HCT116 (cell line): ENCODE results near the gene SEPTIN12. TPM values are rescaled to one million over a fixed set of nuclear protein-coding genes. Genes with fewer than 3 reads are reported as not detected.

Experiments
- ATAC-seq: fragments of 200-7000 bp; cut with Tn5 transposase; 2 replicates; pipeline ENCODE4 v1.9.1; 2020; ENCODE audit warnings: mild to moderate bottlenecking, moderate library complexity
- BruUV-seq: library from RNA; stranded (reverse); fragments of 400-500 nt; replicated peaks from 2 replicates; lab custom pipeline; 2021; lab: Mats Ljungman, UMichigan
- CTCF ChIA-PET: fragments of 300-600 bp; sonication (Branson Sonifier 250); formaldehyde crosslinking; loops from one replicate; lab custom pipeline; 2021; ENCODE audit warnings: antibody characterized with exemption; lab: Charles Lee
- POLR2A ChIA-PET: fragments of 300-600, 350-600 bp; sonication (Branson Sonifier 250); formaldehyde crosslinking; loops from one replicate; lab custom pipeline; 2021; ENCODE audit warnings: antibody characterized with exemption; lab: Charles Lee
- RAD21 ChIA-PET, 2 experiments: fragments of 300-600 bp; sonication (Branson Sonifier 250); formaldehyde crosslinking; loops; one replicate each; lab custom pipeline; 2023; ENCODE audit warnings: low total read pairs in 2 of 2; ENCODE audit not compliant: uncharacterized antibody in 2 of 2, unreplicated experiment in 2 of 2, low non-redundant PET in 1 of 2; lab: Charles Lee
- DNase-seq: peaks from one replicate; pipeline ENCODE4 v3.0.0-alpha.2; 2010; ENCODE audit warnings: low read depth, low spot score
- H2AFZ ChIP-seq: fragments of 200-600 bp; shearing (Covaris generic), sonication (generic); 2 replicates; pipeline ENCODE4 v1.6.1; 2017; ENCODE audit warnings: low read depth, mixed run types, mixed read lengths, antibody characterized with exemption, low read length; ENCODE audit not compliant: poor library complexity, severe bottlenecking
- H3K27ac ChIP-seq: 2 replicates; pipeline ENCODE4 v1.5.1; 2012; ENCODE audit warnings: low read depth, low read length
- H3K27me3 ChIP-seq: fragments of 200-600 bp; sonication (generic); 2 replicates; pipeline ENCODE4 v1.6.1; 2016; ENCODE audit warnings: mixed run types, low read length, mixed read lengths; ENCODE audit not compliant: insufficient read depth
- H3K36me3 ChIP-seq, 2 experiments: fragments of 200-500 bp in 1 of 2; fragments of 200-600 bp in 1 of 2; sonication (Bioruptor generic) in 1 of 2; sonication (generic) in 1 of 2; 2 replicates each; pipeline versions ENCODE4 v1.5.1 to v1.6.1; 2014 to 2016; ENCODE audit warnings: low read length in 2 of 2, inconsistent platforms in 1 of 2, mixed read lengths in 1 of 2, mixed run types in 1 of 2; ENCODE audit not compliant: insufficient read depth in 2 of 2, control insufficient read depth in 1 of 2
- H3K4me1 ChIP-seq, 2 experiments: fragments of 200-600 bp in 1 of 2; sonication (generic) in 1 of 2; 2 replicates each; pipeline versions ENCODE4 v1.5.1 to v1.6.1; 2012 to 2017; ENCODE audit warnings: low read length in 2 of 2, inconsistent platforms in 1 of 2, mild to moderate bottlenecking in 1 of 2, mixed read lengths in 1 of 2, mixed run types in 1 of 2, moderate library complexity in 1 of 2; ENCODE audit not compliant: insufficient read depth in 2 of 2, control insufficient read depth in 1 of 2
- H3K4me2 ChIP-seq: fragments of 200-600 bp; sonication (generic); 2 replicates; pipeline ENCODE4 v1.6.1; 2017; ENCODE audit warnings: mixed run types, low read length, mixed read lengths
- H3K4me3 ChIP-seq, 2 experiments: fragments of 200-600 bp in 1 of 2; sonication (generic) in 1 of 2; replicated peaks in 1 of 2; 2 replicates each; pipeline ENCODE4 v1.5.1; 2011 to 2016; ENCODE audit warnings: low read length in 2 of 2, control low read depth in 1 of 2, low read depth in 1 of 2, mild to moderate bottlenecking in 1 of 2, mixed read lengths in 1 of 2, mixed run types in 1 of 2
- H3K79me2 ChIP-seq: fragments of 200-600 bp; sonication (generic); 2 replicates; pipeline ENCODE4 v1.6.1; 2017; ENCODE audit warnings: mild to moderate bottlenecking, mixed run types, low read length, moderate library complexity, mixed read lengths; ENCODE audit not compliant: insufficient read depth
- H3K9ac ChIP-seq: fragments of 200-600 bp; sonication (generic); 2 replicates; pipeline ENCODE4 v1.6.1; 2016; ENCODE audit warnings: low read length, mixed read lengths
- H3K9me2 ChIP-seq: fragments of 200-600 bp; sonication (generic), shearing (Covaris generic); 2 replicates; pipeline ENCODE4 v1.6.1; 2017; ENCODE audit warnings: mixed run types, mild to moderate bottlenecking, moderate library complexity; ENCODE audit not compliant: insufficient read depth
- H3K9me3 ChIP-seq, 2 experiments: fragments of 200-500 bp in 1 of 2; fragments of 200-600 bp in 1 of 2; sonication (Bioruptor generic) in 1 of 2; sonication (generic) in 1 of 2; 2 replicates each; pipeline ENCODE4 v1.6.1; 2014 to 2017; ENCODE audit warnings: low read length in 2 of 2, mixed read lengths in 2 of 2, inconsistent platforms in 1 of 2, low read depth in 1 of 2, mild to moderate bottlenecking in 1 of 2, mixed run types in 1 of 2, moderate library complexity in 1 of 2; ENCODE audit not compliant: control insufficient read depth in 1 of 2, insufficient read depth in 1 of 2
- H4K20me1 ChIP-seq: fragments of 200-600 bp; sonication (generic), shearing (Covaris generic); 2 replicates; pipeline ENCODE4 v1.6.1; 2017; ENCODE audit warnings: mixed run types, mild to moderate bottlenecking, moderate library complexity; ENCODE audit not compliant: insufficient read depth
- CBX3 ChIP-seq: IDR thresholded peaks from 2 replicates; pipeline ENCODE4 v1.6.1; 2012; ENCODE audit warnings: low read depth
- CEBPB ChIP-seq: IDR thresholded peaks from 2 replicates; pipeline ENCODE4 v1.6.1; 2012; ENCODE audit warnings: low read depth
- EGR1 ChIP-seq: IDR thresholded peaks from 2 replicates; pipeline ENCODE4 v1.6.1; 2012; ENCODE audit warnings: low read depth
- ELF1 ChIP-seq: IDR thresholded peaks from 2 replicates; pipeline ENCODE4 v1.6.1; 2012; ENCODE audit warnings: low read depth, borderline replicate concordance
- EZH2phosphoT487 ChIP-seq: fragments of 200-600 bp; IDR thresholded peaks from 2 replicates; pipeline ENCODE4 v1.6.1; 2018; ENCODE audit warnings: antibody characterized with exemption, borderline replicate concordance
- FOSL1 ChIP-seq: IDR thresholded peaks from 2 replicates; pipeline ENCODE4 v1.6.1; 2012; ENCODE audit warnings: low read depth
- JUND ChIP-seq: IDR thresholded peaks from 2 replicates; pipeline ENCODE4 v1.6.1; 2012
- POLR2A ChIP-seq: IDR thresholded peaks from 2 replicates; pipeline ENCODE4 v1.7.0; 2011; ENCODE audit warnings: borderline replicate concordance; ENCODE audit not compliant: insufficient read depth, insufficient read length; ENCODE audit errors: extremely low read depth
- POLR2AphosphoS5 ChIP-seq: IDR thresholded peaks from 2 replicates; pipeline ENCODE4 v1.6.1; 2011; ENCODE audit warnings: mild to moderate bottlenecking, low read depth, low read length, moderate library complexity
- RAD21 ChIP-seq: IDR thresholded peaks from 2 replicates; pipeline ENCODE4 v1.6.1; 2012; ENCODE audit warnings: low read depth, mild to moderate bottlenecking
- SP1 ChIP-seq: IDR thresholded peaks from 2 replicates; pipeline ENCODE4 v1.6.1; 2012; ENCODE audit warnings: low read depth
- SRF ChIP-seq: IDR thresholded peaks from 2 replicates; pipeline ENCODE4 v1.6.1; 2012; ENCODE audit warnings: low read depth
- TCF7L2 ChIP-seq: IDR thresholded peaks from 2 replicates; pipeline ENCODE4 v1.7.0; 2011; ENCODE audit warnings: borderline replicate concordance, inconsistent platforms; ENCODE audit not compliant: insufficient read depth, insufficient read length; ENCODE audit errors: extremely low read depth
- YY1 ChIP-seq: IDR thresholded peaks from 2 replicates; pipeline ENCODE4 v1.6.1; 2011; ENCODE audit warnings: low read length, low read depth, moderate library complexity, mild to moderate bottlenecking; ENCODE audit not compliant: insufficient replicate concordance; ENCODE audit errors: extremely low read depth
- ZFX ChIP-seq: fragments of 450-650 bp; IDR thresholded peaks from 2 replicates; pipeline ENCODE4 v1.6.1; 2017
- ZNF274 ChIP-seq: fragments of 200-500 bp; sonication (Bioruptor generic); IDR thresholded peaks from 2 replicates; pipeline ENCODE4 v1.6.1; 2014; ENCODE audit warnings: mild to moderate bottlenecking, low read depth, low read length, inconsistent platforms
- intact Hi-C: fragments of 100-400 bp; cut with micrococcal nuclease; formaldehyde crosslinking; loops from 2 replicates; pipeline ENCODE4 v1.10.0; 2022
- total RNA-seq: library from RNA; stranded (reverse); gene quantifications from one replicate; pipeline ENCODE4 v1.2.1, GENCODE V29; 2021; ENCODE audit not compliant: unreplicated experiment
- TF ChIP-seq, protein P1 (sequence below): IDR thresholded peaks from 2 replicates; pipeline ENCODE4 v1.6.1; 2012
- TF ChIP-seq, protein P2 (sequence below): IDR thresholded peaks from 2 replicates; pipeline ENCODE4 v1.6.1; 2012; ENCODE audit warnings: low read depth
- TF ChIP-seq, protein P3 (sequence below), 3 experiments: fragments of 200-600 bp in 1 of 3; sonication (generic) in 1 of 3; IDR thresholded peaks in 2 of 3; conservative IDR thresholded peaks in 1 of 3; 2 replicates each; pipeline ENCODE4 v1.5.1; 2012 to 2017; ENCODE audit warnings: low read depth in 2 of 3, low read length in 2 of 3, antibody characterized with exemption in 1 of 3, borderline replicate concordance in 1 of 3, control low read depth in 1 of 3, mild to moderate bottlenecking in 1 of 3, mixed read lengths in 1 of 3, mixed run types in 1 of 3, moderate library complexity in 1 of 3; ENCODE audit not compliant: insufficient read depth in 1 of 3
- TF ChIP-seq, protein P4 (sequence below): IDR thresholded peaks from 2 replicates; pipeline ENCODE4 v1.6.1; 2011; ENCODE audit warnings: mild to moderate bottlenecking, low read length, moderate library complexity; ENCODE audit not compliant: insufficient replicate concordance; ENCODE audit errors: extremely low read depth

Gene SEPTIN12
- total RNA-seq, 1 experiment from 2014 or later = not detected

DNA sequence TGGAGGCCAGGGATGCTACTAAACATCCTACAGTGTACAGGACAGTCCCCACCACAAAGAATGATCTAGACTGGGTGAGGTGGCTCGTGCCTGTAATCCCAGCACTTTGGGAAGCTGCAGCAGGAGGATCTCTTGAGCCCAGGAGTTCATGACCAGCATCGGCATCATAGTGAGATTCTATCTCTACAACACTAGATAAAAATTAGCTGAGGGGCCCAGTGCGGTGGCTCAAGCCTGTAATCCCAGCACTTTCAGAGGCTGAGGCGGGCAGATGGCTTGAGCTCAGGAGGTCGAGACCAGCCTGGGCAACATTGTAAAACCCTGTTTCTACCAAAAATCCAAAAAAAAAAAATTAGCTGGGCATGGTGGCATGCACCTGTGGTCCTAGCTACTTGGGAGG, 15.8 kb downstream of the SEPTIN12 start:
- Histone ChIP-seq H2AFZ (no peak overlapping the region), H3K4me2 (no peak overlapping the region), H3K4me3 (no peak overlapping the region), H3K9ac (no peak overlapping the region), H3K79me2 (no peaks in the 10 kb centered on the region), H3K9me3 (no peaks in the 10 kb centered on the region), H3K27ac (no peak overlapping the region), H4K20me1 (no peaks in the 10 kb centered on the region), H3K9me2 (no peaks in the 10 kb centered on the region), H3K4me1 (peaks cover 6 to 16% of the 10 kb centered on the region in 2 experiments; a peak in 3 of 4 replicates), H3K27me3 (no peaks in the 10 kb centered on the region), H3K36me3 (no peaks in the 10 kb centered on the region)
- RAD21 ChIA-PET = no interaction called here
- POLR2A ChIA-PET = no interaction called here
- intact Hi-C loops = no loop called here
- DNase-seq (no peak), ATAC-seq (no peak)
- TF ChIP-seq JUND (no peak), CEBPB (no peak), RAD21 (no peak), POLR2AphosphoS5 (no peak), EZH2phosphoT487 (no peak), EGR1 (no peak), YY1 (no peak), SP1 (no peak), CBX3 (no peak), ZNF274 (no peak), TCF7L2 (no peak), POLR2A (no peak), ELF1 (no peak), ZFX (no peak), SRF (no peak), FOSL1 (no peak)
- TF ChIP-seq, protein P1, sequence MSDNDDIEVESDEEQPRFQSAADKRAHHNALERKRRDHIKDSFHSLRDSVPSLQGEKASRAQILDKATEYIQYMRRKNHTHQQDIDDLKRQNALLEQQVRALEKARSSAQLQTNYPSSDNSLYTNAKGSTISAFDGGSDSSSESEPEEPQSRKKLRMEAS = no peak
- TF ChIP-seq, protein P2, sequence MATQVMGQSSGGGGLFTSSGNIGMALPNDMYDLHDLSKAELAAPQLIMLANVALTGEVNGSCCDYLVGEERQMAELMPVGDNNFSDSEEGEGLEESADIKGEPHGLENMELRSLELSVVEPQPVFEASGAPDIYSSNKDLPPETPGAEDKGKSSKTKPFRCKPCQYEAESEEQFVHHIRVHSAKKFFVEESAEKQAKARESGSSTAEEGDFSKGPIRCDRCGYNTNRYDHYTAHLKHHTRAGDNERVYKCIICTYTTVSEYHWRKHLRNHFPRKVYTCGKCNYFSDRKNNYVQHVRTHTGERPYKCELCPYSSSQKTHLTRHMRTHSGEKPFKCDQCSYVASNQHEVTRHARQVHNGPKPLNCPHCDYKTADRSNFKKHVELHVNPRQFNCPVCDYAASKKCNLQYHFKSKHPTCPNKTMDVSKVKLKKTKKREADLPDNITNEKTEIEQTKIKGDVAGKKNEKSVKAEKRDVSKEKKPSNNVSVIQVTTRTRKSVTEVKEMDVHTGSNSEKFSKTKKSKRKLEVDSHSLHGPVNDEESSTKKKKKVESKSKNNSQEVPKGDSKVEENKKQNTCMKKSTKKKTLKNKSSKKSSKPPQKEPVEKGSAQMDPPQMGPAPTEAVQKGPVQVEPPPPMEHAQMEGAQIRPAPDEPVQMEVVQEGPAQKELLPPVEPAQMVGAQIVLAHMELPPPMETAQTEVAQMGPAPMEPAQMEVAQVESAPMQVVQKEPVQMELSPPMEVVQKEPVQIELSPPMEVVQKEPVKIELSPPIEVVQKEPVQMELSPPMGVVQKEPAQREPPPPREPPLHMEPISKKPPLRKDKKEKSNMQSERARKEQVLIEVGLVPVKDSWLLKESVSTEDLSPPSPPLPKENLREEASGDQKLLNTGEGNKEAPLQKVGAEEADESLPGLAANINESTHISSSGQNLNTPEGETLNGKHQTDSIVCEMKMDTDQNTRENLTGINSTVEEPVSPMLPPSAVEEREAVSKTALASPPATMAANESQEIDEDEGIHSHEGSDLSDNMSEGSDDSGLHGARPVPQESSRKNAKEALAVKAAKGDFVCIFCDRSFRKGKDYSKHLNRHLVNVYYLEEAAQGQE = no peak
- TF ChIP-seq, protein P3, sequence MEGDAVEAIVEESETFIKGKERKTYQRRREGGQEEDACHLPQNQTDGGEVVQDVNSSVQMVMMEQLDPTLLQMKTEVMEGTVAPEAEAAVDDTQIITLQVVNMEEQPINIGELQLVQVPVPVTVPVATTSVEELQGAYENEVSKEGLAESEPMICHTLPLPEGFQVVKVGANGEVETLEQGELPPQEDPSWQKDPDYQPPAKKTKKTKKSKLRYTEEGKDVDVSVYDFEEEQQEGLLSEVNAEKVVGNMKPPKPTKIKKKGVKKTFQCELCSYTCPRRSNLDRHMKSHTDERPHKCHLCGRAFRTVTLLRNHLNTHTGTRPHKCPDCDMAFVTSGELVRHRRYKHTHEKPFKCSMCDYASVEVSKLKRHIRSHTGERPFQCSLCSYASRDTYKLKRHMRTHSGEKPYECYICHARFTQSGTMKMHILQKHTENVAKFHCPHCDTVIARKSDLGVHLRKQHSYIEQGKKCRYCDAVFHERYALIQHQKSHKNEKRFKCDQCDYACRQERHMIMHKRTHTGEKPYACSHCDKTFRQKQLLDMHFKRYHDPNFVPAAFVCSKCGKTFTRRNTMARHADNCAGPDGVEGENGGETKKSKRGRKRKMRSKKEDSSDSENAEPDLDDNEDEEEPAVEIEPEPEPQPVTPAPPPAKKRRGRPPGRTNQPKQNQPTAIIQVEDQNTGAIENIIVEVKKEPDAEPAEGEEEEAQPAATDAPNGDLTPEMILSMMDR (IDR thresholded peaks at IDR 0.05 in 2 of 3, conservative IDR thresholded peaks at IDR 0.05 in 1 of 3; ENCODE audit: borderline replicate concordance in 1 of 3, insufficient read depth in 1 of 3, low read depth in 2 of 3, low read length in 2 of 3) = no peak
- TF ChIP-seq, protein P4, sequence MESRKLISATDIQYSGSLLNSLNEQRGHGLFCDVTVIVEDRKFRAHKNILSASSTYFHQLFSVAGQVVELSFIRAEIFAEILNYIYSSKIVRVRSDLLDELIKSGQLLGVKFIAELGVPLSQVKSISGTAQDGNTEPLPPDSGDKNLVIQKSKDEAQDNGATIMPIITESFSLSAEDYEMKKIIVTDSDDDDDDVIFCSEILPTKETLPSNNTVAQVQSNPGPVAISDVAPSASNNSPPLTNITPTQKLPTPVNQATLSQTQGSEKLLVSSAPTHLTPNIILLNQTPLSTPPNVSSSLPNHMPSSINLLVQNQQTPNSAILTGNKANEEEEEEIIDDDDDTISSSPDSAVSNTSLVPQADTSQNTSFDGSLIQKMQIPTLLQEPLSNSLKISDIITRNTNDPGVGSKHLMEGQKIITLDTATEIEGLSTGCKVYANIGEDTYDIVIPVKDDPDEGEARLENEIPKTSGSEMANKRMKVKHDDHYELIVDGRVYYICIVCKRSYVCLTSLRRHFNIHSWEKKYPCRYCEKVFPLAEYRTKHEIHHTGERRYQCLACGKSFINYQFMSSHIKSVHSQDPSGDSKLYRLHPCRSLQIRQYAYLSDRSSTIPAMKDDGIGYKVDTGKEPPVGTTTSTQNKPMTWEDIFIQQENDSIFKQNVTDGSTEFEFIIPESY = no peak
- CTCF ChIA-PET = no interaction called here
- no TSS peak for BruUV-seq
